HL-60 (cell line): Measurements from ENCODE around the gene MDM2.

Source experiments
- CTCF ChIP-seq: IDR thresholded peaks from one replicate; pipeline ENCODE4 v1.5.1; 2011; ENCODE audit warnings: low read length, control low read depth, inconsistent platforms; ENCODE audit not compliant: insufficient read depth
- POLR2AphosphoS5 ChIP-seq: IDR thresholded peaks from 2 replicates; pipeline ENCODE4 v1.6.1; 2012; ENCODE audit warnings: low read depth
- SPI1 ChIP-seq: IDR thresholded peaks from 2 replicates; pipeline ENCODE4 v1.6.1; 2012; ENCODE audit warnings: low read depth, mild to moderate bottlenecking, borderline replicate concordance
- TF ChIP-seq, protein P1 (sequence below): IDR thresholded peaks from 2 replicates; pipeline ENCODE4 v1.6.1; 2012; ENCODE audit warnings: low read depth; ENCODE audit not compliant: insufficient replicate concordance

GRCh38 chr12:68761901-68762630, 45.9 kb upstream of the MDM2 start:
- no peak for TF ChIP-seq POLR2AphosphoS5
- no peak for TF ChIP-seq CTCF
- TF ChIP-seq, protein P1, sequence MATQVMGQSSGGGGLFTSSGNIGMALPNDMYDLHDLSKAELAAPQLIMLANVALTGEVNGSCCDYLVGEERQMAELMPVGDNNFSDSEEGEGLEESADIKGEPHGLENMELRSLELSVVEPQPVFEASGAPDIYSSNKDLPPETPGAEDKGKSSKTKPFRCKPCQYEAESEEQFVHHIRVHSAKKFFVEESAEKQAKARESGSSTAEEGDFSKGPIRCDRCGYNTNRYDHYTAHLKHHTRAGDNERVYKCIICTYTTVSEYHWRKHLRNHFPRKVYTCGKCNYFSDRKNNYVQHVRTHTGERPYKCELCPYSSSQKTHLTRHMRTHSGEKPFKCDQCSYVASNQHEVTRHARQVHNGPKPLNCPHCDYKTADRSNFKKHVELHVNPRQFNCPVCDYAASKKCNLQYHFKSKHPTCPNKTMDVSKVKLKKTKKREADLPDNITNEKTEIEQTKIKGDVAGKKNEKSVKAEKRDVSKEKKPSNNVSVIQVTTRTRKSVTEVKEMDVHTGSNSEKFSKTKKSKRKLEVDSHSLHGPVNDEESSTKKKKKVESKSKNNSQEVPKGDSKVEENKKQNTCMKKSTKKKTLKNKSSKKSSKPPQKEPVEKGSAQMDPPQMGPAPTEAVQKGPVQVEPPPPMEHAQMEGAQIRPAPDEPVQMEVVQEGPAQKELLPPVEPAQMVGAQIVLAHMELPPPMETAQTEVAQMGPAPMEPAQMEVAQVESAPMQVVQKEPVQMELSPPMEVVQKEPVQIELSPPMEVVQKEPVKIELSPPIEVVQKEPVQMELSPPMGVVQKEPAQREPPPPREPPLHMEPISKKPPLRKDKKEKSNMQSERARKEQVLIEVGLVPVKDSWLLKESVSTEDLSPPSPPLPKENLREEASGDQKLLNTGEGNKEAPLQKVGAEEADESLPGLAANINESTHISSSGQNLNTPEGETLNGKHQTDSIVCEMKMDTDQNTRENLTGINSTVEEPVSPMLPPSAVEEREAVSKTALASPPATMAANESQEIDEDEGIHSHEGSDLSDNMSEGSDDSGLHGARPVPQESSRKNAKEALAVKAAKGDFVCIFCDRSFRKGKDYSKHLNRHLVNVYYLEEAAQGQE = no peak
- no peak for TF ChIP-seq SPI1
